Prostate gland (tissue), 2 donors: ENCODE measurements around the gene TXNRD3.

Experiments used
- POLR2AphosphoS5 ChIP-seq: sonication (generic); formaldehyde crosslinking; IDR thresholded peaks from one replicate; pipeline ENCODE4 v1.6.1; 2017; ENCODE audit warnings: antibody characterized with exemption
- TF ChIP-seq, protein P1 (sequence below), 4 experiments: fragments of 200-600 bp in 2 of 4; fragments of 450-650 bp in 2 of 4; sonication (generic) in 2 of 4; IDR thresholded peaks; 1 replicate in 3 of 4; 2 replicates in 1 of 4; pipeline ENCODE4 v1.5.1; 2016 to 2019; ENCODE audit warnings: antibody characterized with exemption in 4 of 4, mild to moderate bottlenecking in 2 of 4, moderate library complexity in 2 of 4

DNA sequence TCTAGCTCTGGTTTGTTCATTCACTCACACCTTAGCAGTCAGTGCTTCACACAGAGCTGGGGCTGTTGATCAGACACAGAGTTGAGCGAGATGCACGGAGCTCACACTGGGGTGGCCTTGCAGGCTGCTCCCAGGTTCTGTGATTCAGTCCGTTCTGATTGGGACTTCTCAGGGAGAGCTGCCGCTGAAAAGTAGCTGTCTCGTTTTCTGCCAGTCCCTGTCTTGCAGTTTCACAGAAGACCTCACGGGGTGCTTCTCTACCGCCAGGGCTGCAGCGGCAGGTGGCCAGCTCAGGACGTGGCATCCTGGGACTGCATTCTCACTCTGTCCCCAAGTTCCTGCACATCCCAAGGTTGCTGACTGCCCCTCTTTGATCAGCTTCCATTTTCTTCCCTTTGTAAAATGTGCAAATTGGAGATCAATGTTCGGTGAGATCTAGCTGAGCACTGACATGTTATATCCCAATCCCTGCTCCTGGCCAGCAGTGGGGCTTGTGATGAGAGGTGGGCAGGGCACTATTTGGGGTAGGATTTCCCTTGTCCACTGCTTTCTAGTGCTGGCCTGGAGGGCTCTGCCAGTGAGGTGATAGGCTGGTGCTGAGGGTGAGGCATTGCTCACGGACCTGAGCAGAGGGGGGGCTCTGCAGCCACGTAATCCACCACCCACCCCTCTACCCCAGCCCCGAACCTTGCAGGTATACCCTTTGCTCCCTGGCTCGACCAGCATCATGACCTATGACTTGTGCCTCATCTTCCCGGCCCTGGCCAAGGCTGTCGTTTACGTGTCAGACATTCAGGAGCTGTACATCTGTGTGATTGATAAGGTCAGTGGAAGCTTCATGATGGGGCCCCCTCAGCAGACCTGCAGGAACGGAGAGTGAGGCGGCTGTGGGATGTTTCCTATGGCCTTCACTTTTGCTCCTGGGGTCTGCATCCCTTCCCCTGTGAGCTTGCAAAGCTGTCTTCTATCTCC lies 5.3 kb upstream of the TXNRD3 start:
- TF ChIP-seq, protein P1, sequence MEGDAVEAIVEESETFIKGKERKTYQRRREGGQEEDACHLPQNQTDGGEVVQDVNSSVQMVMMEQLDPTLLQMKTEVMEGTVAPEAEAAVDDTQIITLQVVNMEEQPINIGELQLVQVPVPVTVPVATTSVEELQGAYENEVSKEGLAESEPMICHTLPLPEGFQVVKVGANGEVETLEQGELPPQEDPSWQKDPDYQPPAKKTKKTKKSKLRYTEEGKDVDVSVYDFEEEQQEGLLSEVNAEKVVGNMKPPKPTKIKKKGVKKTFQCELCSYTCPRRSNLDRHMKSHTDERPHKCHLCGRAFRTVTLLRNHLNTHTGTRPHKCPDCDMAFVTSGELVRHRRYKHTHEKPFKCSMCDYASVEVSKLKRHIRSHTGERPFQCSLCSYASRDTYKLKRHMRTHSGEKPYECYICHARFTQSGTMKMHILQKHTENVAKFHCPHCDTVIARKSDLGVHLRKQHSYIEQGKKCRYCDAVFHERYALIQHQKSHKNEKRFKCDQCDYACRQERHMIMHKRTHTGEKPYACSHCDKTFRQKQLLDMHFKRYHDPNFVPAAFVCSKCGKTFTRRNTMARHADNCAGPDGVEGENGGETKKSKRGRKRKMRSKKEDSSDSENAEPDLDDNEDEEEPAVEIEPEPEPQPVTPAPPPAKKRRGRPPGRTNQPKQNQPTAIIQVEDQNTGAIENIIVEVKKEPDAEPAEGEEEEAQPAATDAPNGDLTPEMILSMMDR (IDR thresholded peaks at IDR 0.05) = no peak
- TF ChIP-seq POLR2AphosphoS5 = no peak
